Keratinocyte (primary cell): Measurements from ENCODE around the gene LYPD5. TPM values are rescaled to one million over a fixed set of nuclear protein-coding genes. Genes with fewer than 3 reads are reported as not detected.

ENCODE experiments used
- DNase-seq: peaks from one replicate; pipeline ENCODE4 v3.0.0-alpha.2; 2011; ENCODE audit warnings: low read depth, missing footprints, low spot score
- FAIRE-seq: peaks from 2 replicates; lab custom pipeline; 2011; peaks lifted over from hg19 to GRCh38; lab: Jason Lieb, UNC
- H2AFZ ChIP-seq: 2 replicates; pipeline ENCODE4 v1.6.0; 2012; ENCODE audit warnings: low read length, control low read depth, inconsistent platforms; ENCODE audit not compliant: control insufficient read depth
- H3K27ac ChIP-seq: 2 replicates; pipeline ENCODE4 v1.5.1; 2011; ENCODE audit warnings: low read length; ENCODE audit not compliant: control insufficient read depth, insufficient read depth
- H3K27me3 ChIP-seq: 3 replicates; pipeline ENCODE4 v1.6.0; 2011; ENCODE audit warnings: low read length; ENCODE audit not compliant: control insufficient read depth, insufficient read depth; ENCODE audit errors: extremely low read depth
- H3K36me3 ChIP-seq, 2 experiments: 2 replicates in 1 of 2; 3 replicates in 1 of 2; pipeline ENCODE4 v1.5.1; 2011; ENCODE audit warnings: low read length in 2 of 2, mild to moderate bottlenecking in 1 of 2; ENCODE audit not compliant: control insufficient read depth in 2 of 2, insufficient read depth in 2 of 2; ENCODE audit errors: extremely low read depth in 1 of 2
- H3K4me1 ChIP-seq: 3 replicates; pipeline ENCODE4 v1.5.1; 2011; ENCODE audit warnings: low read length; ENCODE audit not compliant: control insufficient read depth, insufficient read depth; ENCODE audit errors: extremely low read depth
- H3K4me2 ChIP-seq: 3 replicates; pipeline ENCODE4 v1.6.0; 2011; ENCODE audit warnings: low read depth, low read length; ENCODE audit not compliant: control insufficient read depth, insufficient read depth; ENCODE audit errors: extremely low read depth
- H3K4me3 ChIP-seq, 3 experiments: fragments of 200-600 bp in 1 of 3; sonication (generic) in 1 of 3; 2 replicates in 2 of 3; 3 replicates in 1 of 3; pipeline ENCODE4 v1.5.1; 2011 to 2016; ENCODE audit warnings: low read length in 3 of 3, mild to moderate bottlenecking in 3 of 3, control low read depth in 2 of 3, inconsistent platforms in 1 of 3, low read depth in 1 of 3, mixed read lengths in 1 of 3, mixed run types in 1 of 3, moderate library complexity in 1 of 3; ENCODE audit not compliant: control insufficient read depth in 2 of 3, insufficient read depth in 2 of 3; ENCODE audit errors: extremely low read depth in 1 of 3
- H3K79me2 ChIP-seq: 2 replicates; pipeline ENCODE4 v1.6.0; 2012; ENCODE audit warnings: low read length; ENCODE audit not compliant: control insufficient read depth, insufficient read depth
- H3K9ac ChIP-seq: 3 replicates; pipeline ENCODE4 v1.6.0; 2011; ENCODE audit warnings: low read length; ENCODE audit not compliant: control insufficient read depth, insufficient read depth; ENCODE audit errors: extremely low read depth
- H3K9me1 ChIP-seq: 3 replicates; pipeline ENCODE4 v1.6.0; 2011; ENCODE audit warnings: low read length; ENCODE audit not compliant: control insufficient read depth, insufficient read depth; ENCODE audit errors: extremely low read depth
- H3K9me3 ChIP-seq: 2 replicates; pipeline ENCODE4 v1.5.1; 2012; ENCODE audit warnings: low read depth, low read length; ENCODE audit not compliant: control insufficient read depth
- H4K20me1 ChIP-seq: 3 replicates; pipeline ENCODE4 v1.6.0; 2011; ENCODE audit warnings: low read length; ENCODE audit not compliant: control insufficient read depth, insufficient read depth; ENCODE audit errors: extremely low read depth
- CTCF ChIP-seq, 3 experiments: IDR thresholded peaks in 1 of 3; conservative IDR thresholded peaks in 1 of 3; optimal IDR thresholded peaks in 1 of 3; 2 replicates in 2 of 3; 3 replicates in 1 of 3; pipeline versions ENCODE3 to v1.5.1; 2011; ENCODE audit warnings: low read length in 3 of 3, mild to moderate bottlenecking in 3 of 3, moderate library complexity in 2 of 3, control low read depth in 1 of 3, inconsistent platforms in 1 of 3; ENCODE audit not compliant: insufficient read depth in 2 of 3; ENCODE audit errors: extremely low read depth in 1 of 3
- EZH2 ChIP-seq: IDR thresholded peaks from one replicate; pipeline ENCODE4 v1.6.1; 2012; ENCODE audit warnings: inconsistent platforms, mild to moderate bottlenecking, low read length, moderate library complexity
- dilution Hi-C: fragments of 300-500 bp; cut with MboI; formaldehyde crosslinking; loops from one replicate; pipeline ENCODE4 v1.7.0; 2020; ENCODE audit warnings: low sequenced_read_pairs; ENCODE audit not compliant: extremely low pct_ligation_motif_present
- polyA plus RNA-seq, 5 experiments: library from polyadenylated mRNA; depleted of rRNA in 3 of 5; stranded (reverse) in 3 of 5; stranded (forward) in 1 of 5; unstranded in 1 of 5; fragments of >200 nt; gene quantifications; 1 replicate in 1 of 5; 2 replicates in 3 of 5; 3 replicates in 1 of 5; pipeline versions ENCODE4 v1.2.1 to v1.2.3, GENCODE V29; 2011 to 2012; ENCODE audit warnings: missing spikeins in 2 of 5, low read depth in 1 of 5, low replicate concordance in 1 of 5

The LYPD5 gene
- polyA plus RNA-seq, 1 donor (not counting 4 experiments of a cell fraction or from before 2014, with no cell fraction given): 4.2 TPM

- Histone ChIP-seq H4K20me1 (no peaks in the 10 kb centered on the region), H3K27ac (no peak overlapping the region), H3K4me2 (no peak overlapping the region), H3K36me3 (no peaks in the 10 kb centered on the region), H3K4me1 (peaks cover 12% of the 10 kb centered on the region), H3K27me3 (no peaks in the 10 kb centered on the region), H3K9me1 (no peaks in the 10 kb centered on the region), H3K4me3 (no peak overlapping the region), H3K9ac (no peak overlapping the region), H3K9me3 (no peaks in the 10 kb centered on the region), H3K79me2 (no peaks in the 10 kb centered on the region), H2AFZ (no peak overlapping the region)
- DNase-seq (no peak), FAIRE-seq (peak; percentile 81)
- TF ChIP-seq CTCF (optimal IDR thresholded peaks at IDR 0.05 in 1 of 3, IDR thresholded peaks at IDR 0.05 in 1 of 3, conservative IDR thresholded peaks at IDR 0.05 in 1 of 3; ENCODE audit: extremely low read depth in 1 of 3, insufficient read depth in 2 of 3, low read length in 3 of 3): no peak
- TF ChIP-seq EZH2: no peak
- dilution Hi-C loops: no loop called here
These were observed 13.2 kb downstream of the LYPD5 start for GRCh38 chr19:43789029-43789428.

DNA sequence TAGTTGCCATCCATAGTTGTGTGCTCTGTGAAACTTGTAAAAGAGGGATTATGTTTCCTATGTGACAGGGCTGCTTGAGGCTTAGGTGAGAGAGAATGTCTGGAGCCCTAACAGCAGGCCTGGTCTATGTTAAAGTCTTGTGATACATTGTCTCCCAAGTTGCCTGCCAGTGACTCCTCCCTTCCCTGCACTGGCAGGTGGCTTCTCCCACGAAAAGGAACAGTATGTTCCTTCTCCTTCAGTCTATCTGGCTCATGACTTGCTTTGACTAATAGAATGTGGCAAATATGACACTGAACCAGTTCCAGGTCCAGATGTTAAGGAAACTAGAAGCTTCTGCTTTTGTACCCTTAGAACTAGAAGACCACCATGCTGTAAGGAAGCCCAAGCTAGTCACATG lies 15.6 kb downstream of the LYPD5 start:
- H3K9me1 ChIP-seq: no peaks in the 10 kb centered on the region
- no peak overlapping the region for H3K27ac ChIP-seq
- no peaks in the 10 kb centered on the region for H3K9me3 ChIP-seq
- H3K4me3 ChIP-seq: no peak overlapping the region
- H3K4me2 ChIP-seq: no peak overlapping the region
- no peak overlapping the region for H3K9ac ChIP-seq
- no peaks in the 10 kb centered on the region for H4K20me1 ChIP-seq
- H3K36me3 ChIP-seq: no peaks in the 10 kb centered on the region
- no peaks in the 10 kb centered on the region for H3K79me2 ChIP-seq
- DNase-seq (no peak), FAIRE-seq (no peak)
- no peaks in the 10 kb centered on the region for H3K27me3 ChIP-seq
- H3K4me1 ChIP-seq: peaks cover 34% of the 10 kb centered on the region
- dilution Hi-C loops: no loop called here
- no peak overlapping the region for H2AFZ ChIP-seq
- TF ChIP-seq CTCF (optimal IDR thresholded peaks at IDR 0.05 in 1 of 3, IDR thresholded peaks at IDR 0.05 in 1 of 3, conservative IDR thresholded peaks at IDR 0.05 in 1 of 3; ENCODE audit: extremely low read depth in 1 of 3, insufficient read depth in 2 of 3, low read length in 3 of 3): no peak
- TF ChIP-seq EZH2: no peak
